ENCODE data around the gene HOGA1.

HOGA1 gene

DNA sequence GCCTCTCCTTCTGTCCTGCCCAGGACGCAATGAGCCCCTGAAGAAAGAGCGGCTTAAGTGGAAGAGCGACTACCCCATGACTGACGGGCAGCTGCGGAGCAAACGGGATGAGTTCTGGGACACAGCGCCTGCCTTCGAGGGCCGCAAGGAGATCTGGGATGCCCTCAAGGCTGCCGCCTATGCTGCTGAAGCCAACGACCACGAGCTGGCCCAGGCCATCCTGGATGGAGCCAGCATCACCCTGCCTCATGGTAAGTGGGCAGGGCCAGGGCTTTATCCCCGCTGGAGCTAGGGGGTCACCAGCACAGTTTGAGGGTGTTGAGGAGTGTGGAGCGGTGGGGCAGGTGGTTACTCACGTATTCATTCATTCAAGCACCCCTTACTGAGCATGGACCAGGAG, 16.3 kb upstream of the HOGA1 start:
- no peaks in the 10 kb centered on the region for H3K9me2 ChIP-seq (replicated peaks; ENCODE audit: insufficient read depth, low read length)
- no peak overlapping the region for H3K9ac ChIP-seq (ENCODE audit: low read length)
- H3K36me3 ChIP-seq (replicated peaks; ENCODE audit: insufficient read depth, low read length): no peaks in the 10 kb centered on the region
- H3K4me3 ChIP-seq (ENCODE audit: low read length): no peak overlapping the region
- H3K4me1 ChIP-seq (ENCODE audit: low read length): no peaks in the 10 kb centered on the region
- no peaks in the 10 kb centered on the region for H3K27me3 ChIP-seq (replicated peaks; ENCODE audit: insufficient read depth, low read length)
- no peaks in the 10 kb centered on the region for H3K79me2 ChIP-seq (ENCODE audit: low read length)
- H3K9me3 ChIP-seq (replicated peaks; ENCODE audit: insufficient read depth, low read length): no peaks in the 10 kb centered on the region
- no peaks in the 10 kb centered on the region for H4K20me1 ChIP-seq (ENCODE audit: insufficient read depth, low read length)
- no peak for DNase-seq
- no peak overlapping the region for H3K4me2 ChIP-seq (ENCODE audit: low read depth, low read length)
- no peak overlapping the region for H2AFZ ChIP-seq (ENCODE audit: low read length)
- TF ChIP-seq EZH2phosphoT487 (IDR thresholded peaks at IDR 0.05; ENCODE audit: low read length) (no peak), EZH2 (optimal IDR thresholded peaks at IDR 0.05; ENCODE audit: low read depth, low read length) (no peak)
- TF ChIP-seq, protein P1, sequence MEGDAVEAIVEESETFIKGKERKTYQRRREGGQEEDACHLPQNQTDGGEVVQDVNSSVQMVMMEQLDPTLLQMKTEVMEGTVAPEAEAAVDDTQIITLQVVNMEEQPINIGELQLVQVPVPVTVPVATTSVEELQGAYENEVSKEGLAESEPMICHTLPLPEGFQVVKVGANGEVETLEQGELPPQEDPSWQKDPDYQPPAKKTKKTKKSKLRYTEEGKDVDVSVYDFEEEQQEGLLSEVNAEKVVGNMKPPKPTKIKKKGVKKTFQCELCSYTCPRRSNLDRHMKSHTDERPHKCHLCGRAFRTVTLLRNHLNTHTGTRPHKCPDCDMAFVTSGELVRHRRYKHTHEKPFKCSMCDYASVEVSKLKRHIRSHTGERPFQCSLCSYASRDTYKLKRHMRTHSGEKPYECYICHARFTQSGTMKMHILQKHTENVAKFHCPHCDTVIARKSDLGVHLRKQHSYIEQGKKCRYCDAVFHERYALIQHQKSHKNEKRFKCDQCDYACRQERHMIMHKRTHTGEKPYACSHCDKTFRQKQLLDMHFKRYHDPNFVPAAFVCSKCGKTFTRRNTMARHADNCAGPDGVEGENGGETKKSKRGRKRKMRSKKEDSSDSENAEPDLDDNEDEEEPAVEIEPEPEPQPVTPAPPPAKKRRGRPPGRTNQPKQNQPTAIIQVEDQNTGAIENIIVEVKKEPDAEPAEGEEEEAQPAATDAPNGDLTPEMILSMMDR (IDR thresholded peaks at IDR 0.05; ENCODE audit: low read length): no peak
- no peak overlapping the region for H3K27ac ChIP-seq (ENCODE audit: low read length)
- no peaks in the 10 kb centered on the region for H3F3A ChIP-seq (ENCODE audit: insufficient read depth, low read length)

DNA sequence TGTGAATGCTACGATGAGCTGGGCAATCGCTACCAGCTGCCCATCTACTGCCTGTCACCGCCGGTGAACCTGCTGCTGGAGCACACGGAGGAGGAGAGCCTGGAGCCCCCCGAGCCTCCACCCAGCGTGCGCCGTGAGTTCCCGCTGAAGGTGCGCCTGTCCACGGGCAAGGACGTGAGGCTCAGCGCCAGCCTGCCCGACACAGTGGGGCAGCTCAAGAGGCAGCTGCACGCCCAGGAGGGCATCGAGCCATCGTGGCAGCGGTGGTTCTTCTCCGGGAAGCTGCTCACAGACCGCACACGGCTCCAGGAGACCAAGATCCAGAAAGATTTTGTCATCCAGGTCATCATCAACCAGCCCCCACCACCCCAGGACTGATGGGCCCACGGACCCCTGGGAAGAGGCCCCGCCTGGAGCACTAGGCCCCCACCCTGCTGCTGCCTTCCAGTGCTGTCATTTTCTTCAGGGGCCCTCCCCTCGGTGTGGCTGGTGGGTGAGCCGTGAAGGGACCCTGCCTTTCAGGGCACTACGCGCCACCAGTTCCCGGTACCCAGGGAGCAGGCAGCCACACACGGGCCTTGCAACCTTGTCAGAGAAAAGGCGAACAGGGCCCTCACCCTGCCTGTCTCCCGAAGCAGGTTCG, 13.9 kb upstream of the HOGA1 start:
- Histone ChIP-seq H3F3A (ENCODE audit: insufficient read depth, low read length) (no peaks in the 10 kb centered on the region), H3K4me2 (ENCODE audit: low read depth, low read length) (no peak overlapping the region), H3K9ac (ENCODE audit: low read length) (no peak overlapping the region), H3K27me3 (replicated peaks; ENCODE audit: insufficient read depth, low read length) (no peaks in the 10 kb centered on the region), H4K20me1 (ENCODE audit: insufficient read depth, low read length) (no peaks in the 10 kb centered on the region), H3K27ac (ENCODE audit: low read length) (no peak overlapping the region), H3K4me3 (ENCODE audit: low read length) (no peak overlapping the region), H3K9me2 (replicated peaks; ENCODE audit: insufficient read depth, low read length) (no peaks in the 10 kb centered on the region), H2AFZ (ENCODE audit: low read length) (no peak overlapping the region), H3K79me2 (ENCODE audit: low read length) (no peaks in the 10 kb centered on the region), H3K4me1 (ENCODE audit: low read length) (no peaks in the 10 kb centered on the region), H3K36me3 (replicated peaks; ENCODE audit: insufficient read depth, low read length) (no peaks in the 10 kb centered on the region), H3K9me3 (replicated peaks; ENCODE audit: insufficient read depth, low read length) (no peaks in the 10 kb centered on the region)
- TF ChIP-seq EZH2phosphoT487 (IDR thresholded peaks at IDR 0.05; ENCODE audit: low read length): no peak
- no peak for TF ChIP-seq EZH2 (optimal IDR thresholded peaks at IDR 0.05; ENCODE audit: low read depth, low read length)
- TF ChIP-seq, protein P1 (IDR thresholded peaks at IDR 0.05; ENCODE audit: low read length): no peak
- DNase-seq: no peak

DNA sequence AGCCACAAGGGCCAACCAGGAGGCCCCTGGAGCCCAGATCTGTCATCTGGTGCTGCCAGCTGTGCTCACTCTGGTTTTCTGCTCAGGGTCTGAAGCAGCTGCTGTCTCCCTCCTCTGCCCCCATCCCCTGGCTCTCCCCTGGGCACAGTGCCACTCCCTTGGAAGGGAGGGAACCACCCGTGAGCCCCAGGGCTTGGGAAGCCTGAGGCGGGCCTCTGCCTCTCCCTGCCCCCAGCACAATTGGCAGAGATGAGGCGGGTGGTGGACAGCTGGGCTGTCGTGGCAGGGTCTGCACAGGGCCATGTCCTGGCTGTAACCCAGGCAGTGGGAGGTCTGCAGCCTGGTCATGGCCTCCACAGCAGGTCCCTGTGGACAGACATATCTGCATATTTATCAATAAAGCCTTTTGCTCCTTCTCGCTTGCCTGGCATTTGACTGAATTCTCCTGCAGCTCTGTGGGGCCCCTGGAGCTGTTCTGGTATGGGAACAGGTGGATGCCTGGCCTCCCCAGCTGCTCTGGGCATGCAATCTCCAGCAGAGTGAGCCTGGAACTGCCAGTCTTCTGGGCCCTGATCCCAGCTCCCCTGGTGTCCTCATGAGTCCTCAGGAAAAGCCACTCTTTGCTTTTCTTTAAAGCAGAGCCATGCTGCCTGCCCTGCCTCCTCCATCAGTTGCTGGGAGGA, 13.3 kb upstream of the HOGA1 start:
- no peak overlapping the region for H3K4me2 ChIP-seq (ENCODE audit: low read depth, low read length)
- H4K20me1 ChIP-seq (ENCODE audit: insufficient read depth, low read length): no peaks in the 10 kb centered on the region
- H3K9me2 ChIP-seq (replicated peaks; ENCODE audit: insufficient read depth, low read length): no peaks in the 10 kb centered on the region
- no peak for TF ChIP-seq EZH2phosphoT487 (IDR thresholded peaks at IDR 0.05; ENCODE audit: low read length)
- TF ChIP-seq, protein P1 (IDR thresholded peaks at IDR 0.05; ENCODE audit: low read length): no peak
- DNase-seq: no peak
- no peaks in the 10 kb centered on the region for H3K4me1 ChIP-seq (ENCODE audit: low read length)
- no peaks in the 10 kb centered on the region for H3K9me3 ChIP-seq (replicated peaks; ENCODE audit: insufficient read depth, low read length)
- H3K27ac ChIP-seq (ENCODE audit: low read length): no peak overlapping the region
- H3K79me2 ChIP-seq (ENCODE audit: low read length): no peaks in the 10 kb centered on the region
- H3K9ac ChIP-seq (ENCODE audit: low read length): no peak overlapping the region
- H3F3A ChIP-seq (ENCODE audit: insufficient read depth, low read length): no peaks in the 10 kb centered on the region
- no peak overlapping the region for H2AFZ ChIP-seq (ENCODE audit: low read length)
- no peaks in the 10 kb centered on the region for H3K27me3 ChIP-seq (replicated peaks; ENCODE audit: insufficient read depth, low read length)
- no peaks in the 10 kb centered on the region for H3K36me3 ChIP-seq (replicated peaks; ENCODE audit: insufficient read depth, low read length)
- H3K4me3 ChIP-seq (ENCODE audit: low read length): no peak overlapping the region
